ENCODE data around the gene PLS3.

The PLS3 gene

DNA sequence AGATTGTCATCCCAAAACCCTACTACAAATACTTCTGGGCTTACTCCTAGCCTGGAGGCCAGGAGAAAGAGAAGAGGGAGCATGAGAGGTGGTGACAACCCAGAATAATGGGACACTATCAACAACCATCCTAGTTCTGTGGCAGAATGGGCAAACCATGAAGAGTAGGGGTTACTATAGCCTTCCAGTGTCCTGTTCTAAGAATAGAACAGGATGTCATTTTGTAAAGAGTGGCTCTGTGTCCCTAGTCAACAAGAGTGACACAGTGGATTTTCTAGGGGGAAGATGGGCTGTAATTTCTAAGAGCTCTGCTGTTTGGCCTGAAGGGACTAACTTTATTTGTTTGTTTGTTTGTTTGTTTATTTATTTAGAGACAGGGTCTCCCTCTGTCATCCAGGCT is 136.0 kb downstream of the PLS3 start:
- Histone ChIP-seq H3K27me3 (ENCODE audit: insufficient read depth, low read depth, severe bottlenecking) (peaks cover 25% of the 10 kb centered on the region), H3K27ac (no peak overlapping the region)

DNA sequence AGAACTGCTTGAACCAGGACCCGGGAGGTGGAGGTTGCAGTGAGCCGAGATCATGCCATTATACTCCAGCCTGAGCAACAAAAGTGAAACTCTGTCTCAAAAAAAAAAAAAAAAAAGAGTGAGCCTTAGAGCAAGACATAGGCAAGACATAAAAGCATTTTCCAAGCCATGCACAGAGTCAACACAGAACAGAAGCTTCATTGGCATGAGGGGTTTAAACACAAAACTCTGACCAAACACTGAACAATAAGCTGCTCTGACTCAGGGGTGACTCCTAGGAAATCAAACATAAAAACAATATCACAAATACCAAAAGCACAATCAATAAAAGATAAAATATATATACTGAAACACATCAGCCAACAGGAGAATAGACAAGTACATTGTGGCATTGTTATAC is 136.8 kb downstream of the PLS3 start:
- Histone ChIP-seq H3K4me3 (ENCODE audit: low read depth, low read length) (no peak overlapping the region), H3K27ac (no peak overlapping the region), H3K36me3 (no peaks in the 10 kb centered on the region), H3K27me3 (ENCODE audit: insufficient read depth, low read depth, severe bottlenecking) (peaks cover 25% of the 10 kb centered on the region), H3K9me3 (ENCODE audit: severe bottlenecking) (no peaks in the 10 kb centered on the region)
- DNase-seq: no peak
- TF ChIP-seq, protein P1, sequence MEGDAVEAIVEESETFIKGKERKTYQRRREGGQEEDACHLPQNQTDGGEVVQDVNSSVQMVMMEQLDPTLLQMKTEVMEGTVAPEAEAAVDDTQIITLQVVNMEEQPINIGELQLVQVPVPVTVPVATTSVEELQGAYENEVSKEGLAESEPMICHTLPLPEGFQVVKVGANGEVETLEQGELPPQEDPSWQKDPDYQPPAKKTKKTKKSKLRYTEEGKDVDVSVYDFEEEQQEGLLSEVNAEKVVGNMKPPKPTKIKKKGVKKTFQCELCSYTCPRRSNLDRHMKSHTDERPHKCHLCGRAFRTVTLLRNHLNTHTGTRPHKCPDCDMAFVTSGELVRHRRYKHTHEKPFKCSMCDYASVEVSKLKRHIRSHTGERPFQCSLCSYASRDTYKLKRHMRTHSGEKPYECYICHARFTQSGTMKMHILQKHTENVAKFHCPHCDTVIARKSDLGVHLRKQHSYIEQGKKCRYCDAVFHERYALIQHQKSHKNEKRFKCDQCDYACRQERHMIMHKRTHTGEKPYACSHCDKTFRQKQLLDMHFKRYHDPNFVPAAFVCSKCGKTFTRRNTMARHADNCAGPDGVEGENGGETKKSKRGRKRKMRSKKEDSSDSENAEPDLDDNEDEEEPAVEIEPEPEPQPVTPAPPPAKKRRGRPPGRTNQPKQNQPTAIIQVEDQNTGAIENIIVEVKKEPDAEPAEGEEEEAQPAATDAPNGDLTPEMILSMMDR (IDR thresholded peaks at IDR 0.05; ENCODE audit: low read depth, low read length): no peak

More for the DNA sequence above, 136.0 kb downstream of the PLS3 start:
- Histone ChIP-seq H3K4me3 (ENCODE audit: low read depth, low read length) (no peak overlapping the region), H3K9me3 (ENCODE audit: severe bottlenecking) (no peaks in the 10 kb centered on the region), H3K36me3 (no peaks in the 10 kb centered on the region)
- TF ChIP-seq, protein P1 (IDR thresholded peaks at IDR 0.05; ENCODE audit: low read depth, low read length): no peak
- DNase-seq: no peak
